NOMO-1 (cell line): ENCODE data around the gene CDCA4.

ENCODE experiments used
- DNase-seq, 2 experiments: peaks; one replicate each; lab custom pipeline; 2025; ENCODE audit not compliant: unreplicated experiment in 2 of 2; lab: John Stamatoyannopoulos, UW

The CDCA4 gene

GRCh38 chr14:104978746-104979691 is 41.9 kb downstream of the CDCA4 start:
- no peak for DNase-seq

DNA sequence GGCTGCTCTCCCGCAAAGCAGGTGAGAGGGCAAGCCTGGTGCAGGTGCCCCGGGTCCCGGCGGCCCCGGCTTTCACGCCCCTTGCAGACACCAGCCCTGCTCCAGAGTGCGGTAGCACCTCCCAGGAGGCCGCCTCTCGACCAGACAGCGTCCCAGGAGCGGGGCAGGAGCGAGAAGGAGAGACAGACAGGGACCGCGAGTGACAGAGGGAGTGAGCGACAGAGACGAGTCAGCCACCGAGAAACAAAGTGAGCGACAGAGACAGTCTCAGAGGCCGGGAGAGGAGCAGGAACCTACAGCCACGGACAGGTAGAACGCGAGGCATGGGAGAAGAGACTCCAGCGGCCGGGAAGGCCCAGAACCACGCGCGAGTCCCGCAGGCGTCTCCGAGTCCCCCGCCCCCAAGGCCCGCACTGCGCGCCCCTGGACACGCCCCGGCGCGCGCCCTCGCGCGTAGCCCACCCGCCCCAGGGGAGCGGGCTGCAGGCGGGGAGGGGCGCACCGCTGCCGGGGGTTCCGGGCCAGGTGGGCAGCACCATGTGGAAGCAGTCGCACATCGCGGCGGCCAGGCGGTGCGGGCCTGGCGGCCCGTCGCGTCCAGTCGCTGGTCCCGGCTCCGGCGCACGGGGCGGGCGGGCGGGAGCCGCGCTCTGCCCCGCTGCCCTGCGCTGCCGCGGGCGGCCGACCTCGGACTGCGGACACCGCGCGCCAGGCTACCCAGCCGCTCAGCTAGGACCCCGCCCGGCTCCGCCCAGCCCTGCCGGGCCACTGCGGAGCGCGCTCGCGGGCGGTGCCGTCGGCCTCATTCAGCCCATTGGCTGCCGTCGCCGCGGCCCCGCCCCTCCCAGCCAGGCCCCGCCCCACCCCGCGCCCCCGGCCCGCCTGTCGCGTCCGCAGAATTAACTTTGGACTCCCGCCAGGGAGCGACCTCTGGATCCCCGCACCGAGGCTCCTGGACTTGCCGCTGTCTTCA is 42.9 kb downstream of the CDCA4 start, which contains the start of gene AHNAK2:
Gene AHNAK2, minus strand, starts transcription at position 694 of the 973 bp plus-strand sequence. Its CDS starts 137 bp downstream, at position 557.
- peak; percentile 12 to 16 for DNase-seq

DNA sequence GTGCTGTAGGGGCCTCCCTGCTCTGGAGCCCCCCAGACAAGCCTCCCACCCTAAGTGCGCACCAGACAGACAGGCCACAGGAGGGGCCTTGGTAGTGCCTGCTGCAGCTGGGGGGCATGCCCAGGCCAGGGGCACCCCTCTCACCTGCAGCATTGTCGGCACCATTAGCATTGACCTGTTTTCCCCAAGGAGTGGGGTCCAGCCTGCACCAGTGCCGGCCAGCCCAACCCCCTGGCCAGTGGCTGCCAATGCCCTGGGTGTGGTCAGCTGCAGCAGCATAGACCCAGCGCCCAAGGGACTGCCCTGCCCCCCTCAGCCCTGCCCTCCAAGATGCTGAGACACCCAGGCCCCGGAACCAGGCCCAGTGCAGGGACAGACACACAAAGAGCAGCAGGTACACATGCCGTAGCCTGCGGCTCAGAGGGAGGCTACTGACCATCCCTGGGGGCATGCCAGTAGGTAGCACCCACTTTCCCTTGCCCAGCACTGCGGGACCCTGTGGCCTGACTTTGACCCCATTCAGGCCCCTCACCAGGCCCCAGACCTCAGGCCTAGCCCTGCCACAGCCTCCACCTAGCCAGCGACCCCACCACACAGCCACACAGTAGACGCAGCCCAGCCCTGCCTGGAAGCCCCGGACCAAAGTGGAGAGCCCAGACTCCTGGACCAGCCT is 43.7 kb downstream of the CDCA4 start:
- DNase-seq: no peak

GRCh38 chr14:104976198-104977007 is 44.5 kb downstream of the CDCA4 start:
- peak; percentile 62 to 71 for DNase-seq

DNA sequence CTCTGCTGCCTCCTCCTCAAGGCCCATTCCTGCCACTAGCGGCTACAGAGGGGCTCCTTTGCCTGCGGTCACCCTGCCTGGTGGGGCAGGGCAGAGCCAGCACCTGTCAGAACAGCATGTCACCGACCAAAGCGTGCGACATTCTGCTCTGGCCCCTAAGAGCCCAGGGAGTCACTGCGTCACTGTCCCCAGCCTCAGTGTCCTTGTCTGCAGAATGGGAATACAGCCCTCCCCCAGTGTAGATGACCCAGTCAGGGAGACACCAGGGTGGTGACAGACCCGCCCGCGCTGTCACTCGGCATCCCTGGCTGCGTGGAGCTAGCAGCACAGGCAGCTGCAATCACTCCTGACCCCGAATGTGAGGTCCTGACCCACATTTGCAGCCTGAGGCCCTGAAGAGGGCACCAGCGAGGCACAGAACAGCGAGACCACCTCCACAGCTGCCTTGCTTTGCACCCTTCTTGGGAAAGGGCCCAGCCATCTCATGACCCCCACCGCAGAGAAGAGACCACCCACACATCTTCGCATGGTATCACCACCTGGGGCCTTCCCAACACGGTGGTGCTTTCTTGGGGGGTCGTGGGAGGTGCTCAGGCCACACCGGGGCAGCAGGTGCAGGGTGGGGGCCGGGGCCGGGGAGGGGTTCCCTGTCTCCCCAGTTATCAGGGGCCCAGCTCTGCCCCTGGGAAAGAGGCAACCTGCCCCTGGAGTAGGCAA is 45.2 kb downstream of the CDCA4 start:
- DNase-seq: no peak

DNA sequence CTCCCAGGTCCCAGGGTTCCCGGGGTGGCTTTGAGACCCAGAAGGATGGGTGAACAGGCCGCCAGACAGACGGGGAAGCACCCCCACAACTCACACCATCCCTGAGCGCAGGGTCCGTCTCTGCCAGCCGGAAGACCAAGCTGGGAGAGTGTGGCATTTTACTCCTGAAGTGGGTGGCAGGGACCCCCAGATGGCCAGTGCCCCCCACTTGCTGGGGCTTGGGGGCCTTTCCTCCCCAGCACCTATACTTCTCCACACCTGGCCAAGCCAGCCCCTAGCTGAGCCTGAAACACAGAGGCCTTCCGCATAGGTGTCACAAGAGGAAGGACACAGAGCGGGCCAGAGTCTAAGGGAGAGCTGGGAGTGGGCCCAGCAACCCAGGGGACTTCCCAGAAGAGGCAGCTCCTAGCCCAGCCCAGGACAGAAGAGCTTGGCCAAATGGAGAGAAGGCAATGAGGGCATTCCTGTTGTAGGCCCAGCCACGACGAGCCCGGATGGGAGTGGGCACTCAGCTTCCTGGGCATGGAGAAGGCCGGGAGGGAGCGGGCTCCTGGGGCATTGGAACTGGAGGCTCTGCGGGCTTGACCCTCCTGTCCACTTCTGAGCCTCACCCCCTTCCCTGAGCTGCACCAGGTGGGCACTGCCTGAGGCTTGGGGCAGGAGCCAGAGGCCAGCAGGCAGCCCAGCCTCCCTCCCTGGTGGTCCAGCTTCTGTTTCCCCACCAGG is 46.1 kb downstream of the CDCA4 start:
- no peak for DNase-seq

DNA sequence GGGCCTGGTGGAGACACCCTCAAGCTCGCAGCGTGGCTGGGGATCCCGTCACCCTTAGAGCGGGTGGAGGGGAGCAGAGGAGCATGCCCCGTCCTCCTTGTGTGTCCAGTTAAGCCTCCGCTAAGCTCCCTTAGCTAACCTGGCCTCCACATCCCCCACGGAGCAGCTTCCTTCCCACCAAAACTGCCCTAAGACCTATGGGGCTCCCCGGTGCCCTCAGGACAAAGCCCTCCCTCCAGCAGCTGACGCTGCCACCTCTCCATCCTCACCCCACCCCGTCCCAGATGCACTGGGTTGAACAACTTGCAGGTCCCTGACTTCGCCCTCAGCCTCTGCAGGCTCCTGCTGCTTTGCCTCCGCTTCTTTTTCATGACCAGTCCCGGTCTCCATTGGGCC is 46.7 kb downstream of the CDCA4 start:
- DNase-seq: no peak

- DNase-seq: no peak
Measured at GRCh38 chr14:104973385-104974145, 47.3 kb downstream of the CDCA4 start.

DNA sequence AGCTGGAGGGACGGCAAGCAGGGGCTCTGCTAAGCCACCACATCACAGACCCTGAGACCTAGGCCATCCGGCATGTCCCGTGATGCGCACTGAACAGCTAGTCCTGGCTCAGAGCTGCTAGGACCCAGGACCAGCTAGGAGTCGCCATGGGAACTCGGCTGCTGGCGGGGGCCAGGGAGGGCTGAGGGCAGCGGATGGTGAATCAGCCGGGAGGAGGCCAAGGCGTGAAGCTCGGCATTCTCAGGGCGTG is 47.8 kb downstream of the CDCA4 start:
- no peak for DNase-seq

- no peak for DNase-seq
Measured at GRCh38 chr14:104972301-104973134, 48.4 kb downstream of the CDCA4 start.

- no peak for DNase-seq
Measured at GRCh38 chr14:104971447-104972240, 49.2 kb downstream of the CDCA4 start.

DNA sequence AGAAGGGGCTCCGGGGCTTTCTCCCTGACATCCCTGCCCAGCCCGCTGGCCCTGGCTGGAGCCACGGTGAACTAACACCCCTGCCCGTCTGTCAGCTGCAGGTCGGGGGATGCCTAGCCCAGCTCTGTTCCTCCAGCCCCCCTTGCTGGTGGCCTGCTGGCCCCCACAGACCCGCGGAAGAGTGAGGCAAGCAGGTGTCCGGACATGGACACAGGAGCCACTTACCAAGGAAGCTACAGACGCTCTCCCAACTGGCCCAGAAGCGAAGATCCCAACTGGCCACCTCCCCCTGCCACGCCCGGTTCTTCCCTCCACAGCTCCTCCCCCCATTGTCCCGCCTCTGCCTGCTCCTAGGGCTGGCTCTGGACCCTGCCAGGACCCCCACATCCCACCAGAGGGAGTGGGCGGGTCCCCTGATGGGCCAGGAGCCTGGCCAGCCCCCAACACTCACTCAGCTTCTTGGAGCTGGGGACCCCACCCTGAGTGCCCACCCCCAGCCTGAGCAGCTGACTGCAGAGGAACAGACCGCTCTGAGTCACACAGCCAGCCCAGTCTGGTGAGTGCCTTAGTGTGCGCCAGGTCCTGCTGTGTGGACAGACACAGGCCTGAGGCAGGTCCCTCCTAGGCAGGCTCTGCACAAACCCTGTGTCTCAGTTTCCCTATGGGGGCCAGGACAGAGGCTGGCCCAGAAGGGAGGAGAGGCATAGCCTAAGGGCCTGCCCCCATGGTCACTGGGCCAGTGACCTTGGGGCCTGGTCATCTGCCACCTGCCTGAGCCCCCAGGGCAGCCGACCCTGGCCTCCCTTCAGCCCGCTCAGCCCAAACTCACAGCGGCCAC is 50.4 kb downstream of the CDCA4 start:
- DNase-seq: no peak

GRCh38 chr14:104969741-104970230 is 51.1 kb downstream of the CDCA4 start:
- DNase-seq: no peak

- DNase-seq: no peak
Measured at GRCh38 chr14:104968541-104969401, 52.1 kb downstream of the CDCA4 start.

DNA sequence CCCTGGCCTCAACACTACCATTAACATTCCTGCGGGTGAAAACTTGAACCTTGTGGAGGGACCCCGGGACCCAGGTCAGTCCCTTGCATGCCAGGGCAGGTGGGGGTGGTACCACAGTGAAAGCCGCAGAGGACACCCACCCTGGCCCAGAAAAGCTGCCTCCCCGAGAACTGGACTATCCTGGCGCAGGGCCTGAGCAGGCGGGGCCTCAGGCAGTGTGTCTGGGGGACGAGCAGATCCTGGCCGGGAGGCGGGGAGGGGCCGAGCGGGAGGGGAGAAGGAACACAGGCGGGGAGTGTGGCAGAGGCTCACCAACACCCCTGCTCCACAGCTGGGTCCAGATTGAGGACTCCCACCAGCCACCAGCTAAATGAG is 52.7 kb downstream of the CDCA4 start:
- no peak for DNase-seq
